Trophoblast cell (in vitro differentiated cells and primary cell): ENCODE measurements around the gene IFNA8.
"Not testable (repeated sequence)": the region's sequence is repeated elsewhere in the genome, so short reads cannot be mapped to it uniquely, and the experiment has no call there.

ENCODE experiments used
- DNase-seq, 2 donors: peaks; one replicate each; pipeline ENCODE4 v3.0.0-alpha.2; 2016
- H2AFZ ChIP-seq: 2 replicates; pipeline ENCODE4 v1.6.1; 2013; ENCODE audit warnings: low read length, moderate library complexity, mild to moderate bottlenecking; ENCODE audit not compliant: insufficient read depth, poor library complexity
- H2AK5ac ChIP-seq: 2 replicates; pipeline ENCODE4 v1.6.1; 2013; ENCODE audit warnings: mild to moderate bottlenecking, low read length
- H2BK120ac ChIP-seq: 2 replicates; pipeline ENCODE4 v1.6.1; 2013; ENCODE audit warnings: low read length, mild to moderate bottlenecking, moderate library complexity; ENCODE audit not compliant: insufficient read depth, poor library complexity
- H2BK12ac ChIP-seq: 2 replicates; pipeline ENCODE4 v1.6.1; 2013; ENCODE audit warnings: mild to moderate bottlenecking, low read length, moderate library complexity
- H2BK5ac ChIP-seq: 2 replicates; pipeline ENCODE4 v1.6.1; 2013; ENCODE audit warnings: low read length, low read depth, moderate library complexity, mild to moderate bottlenecking; ENCODE audit not compliant: poor library complexity
- H3K14ac ChIP-seq: 2 replicates; pipeline ENCODE4 v1.6.1; 2013; ENCODE audit warnings: mild to moderate bottlenecking, low read length
- H3K18ac ChIP-seq: 2 replicates; pipeline ENCODE4 v1.6.1; 2013; ENCODE audit warnings: mild to moderate bottlenecking, low read length
- H3K23ac ChIP-seq: 2 replicates; pipeline ENCODE4 v1.6.1; 2013; ENCODE audit warnings: low read length
- H3K27ac ChIP-seq: 2 replicates; pipeline ENCODE4 v1.5.1; 2013; ENCODE audit warnings: low read depth, mild to moderate bottlenecking, inconsistent platforms, low read length, moderate library complexity
- H3K27me3 ChIP-seq: 2 replicates; pipeline ENCODE4 v1.6.1; 2013; ENCODE audit warnings: inconsistent platforms, mild to moderate bottlenecking, low read length, moderate library complexity; ENCODE audit not compliant: insufficient read depth
- H3K36me3 ChIP-seq, 2 experiments: 1 replicate in 1 of 2; 2 replicates in 1 of 2; pipeline ENCODE4 v1.6.1; 2013; ENCODE audit warnings: low read length in 2 of 2, mild to moderate bottlenecking in 2 of 2, moderate library complexity in 1 of 2; ENCODE audit not compliant: insufficient read depth in 2 of 2, control insufficient read depth in 1 of 2
- H3K4ac ChIP-seq: 2 replicates; pipeline ENCODE4 v1.6.1; 2013; ENCODE audit warnings: low read depth, mild to moderate bottlenecking, low read length, moderate library complexity
- H3K4me1 ChIP-seq, 2 experiments: 1 replicate in 1 of 2; 2 replicates in 1 of 2; pipeline ENCODE4 v1.6.1; 2013; ENCODE audit warnings: low read length in 2 of 2, mild to moderate bottlenecking in 2 of 2, moderate library complexity in 1 of 2; ENCODE audit not compliant: insufficient read depth in 2 of 2, control insufficient read depth in 1 of 2
- H3K4me2 ChIP-seq: 2 replicates; pipeline ENCODE4 v1.6.1; 2013; ENCODE audit warnings: inconsistent platforms, mild to moderate bottlenecking, low read length, moderate library complexity
- H3K4me3 ChIP-seq: 2 replicates; pipeline ENCODE4 v1.5.1; 2013; ENCODE audit warnings: mild to moderate bottlenecking, low read depth, low read length, inconsistent platforms
- H3K79me1 ChIP-seq: one replicate; pipeline ENCODE4 v1.6.1; 2013; ENCODE audit warnings: low read length
- H3K79me2 ChIP-seq: 2 replicates; pipeline ENCODE4 v1.6.1; 2013; ENCODE audit warnings: low read length, mild to moderate bottlenecking; ENCODE audit not compliant: control insufficient read depth, insufficient read depth, poor library complexity
- H3K9ac ChIP-seq: 2 replicates; pipeline ENCODE4 v1.6.1; 2013; ENCODE audit warnings: mild to moderate bottlenecking, low read length
- H3K9me3 ChIP-seq: 2 replicates; pipeline ENCODE4 v1.6.1; 2013; ENCODE audit warnings: low read depth, mild to moderate bottlenecking, control low read depth, inconsistent platforms, low read length; ENCODE audit not compliant: insufficient read depth
- H4K12ac ChIP-seq: 2 replicates; pipeline ENCODE4 v1.6.1; 2013; ENCODE audit warnings: low read depth, mild to moderate bottlenecking, low read length, moderate library complexity
- H4K8ac ChIP-seq: 2 replicates; pipeline ENCODE4 v1.6.1; 2013; ENCODE audit warnings: low read depth, mild to moderate bottlenecking, low read length, moderate library complexity
- H4K91ac ChIP-seq: one replicate; pipeline ENCODE4 v1.6.1; 2013; ENCODE audit warnings: low read depth, mild to moderate bottlenecking, low read length, moderate library complexity
- WGBS: extraction: QIAGEN DNeasy Blood & Tissue Kit; methylation state at CpG from one replicate; pipeline ENCODE4 v1.1.7; 2013; ENCODE audit warnings: missing lambda C conversion rate; ENCODE audit not compliant: insufficient read length, insufficient coverage; ENCODE audit errors: extremely low coverage; 5-methylcytosine and 5-hydroxymethylcytosine counted together

Gene IFNA8

DNA sequence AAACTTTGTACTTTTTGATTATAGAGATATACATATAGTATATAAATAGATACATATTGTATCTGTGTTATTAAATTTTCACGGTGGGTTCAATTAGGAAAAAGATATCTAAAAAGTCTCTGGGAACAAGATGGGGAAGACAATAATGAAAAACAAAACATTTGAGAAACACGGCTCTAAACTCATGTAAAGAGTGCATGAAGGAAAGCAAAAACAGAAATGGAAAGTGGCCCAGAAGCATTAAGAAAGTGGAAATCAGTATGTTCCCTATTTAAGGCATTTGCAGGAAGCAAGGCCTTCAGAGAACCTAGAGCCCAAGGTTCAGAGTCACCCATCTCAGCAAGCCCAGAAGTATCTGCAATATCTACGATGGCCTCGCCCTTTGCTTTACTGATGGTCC is 31.2 kb downstream of the IFNA8 start, which contains the start of gene IFNA1:
Gene IFNA1 (plus strand): TSS at position 301 of the 400 bp plus-strand sequence. CDS start 69 bp downstream, at position 370.
- H3K23ac ChIP-seq, result no peak within 1 kb of the TSS
- H2AK5ac ChIP-seq, result no peak within 1 kb of the TSS
- no peaks in the 10 kb centered on the region for H3K27me3 ChIP-seq
- no peak within 1 kb of the TSS for H3K18ac ChIP-seq
- no peak for DNase-seq
- no peaks in the 10 kb centered on the region for H3K79me1 ChIP-seq
- no peak within 1 kb of the TSS for H3K4ac ChIP-seq
- H3K4me3 ChIP-seq, result no peak within 1 kb of the TSS
- H2BK12ac ChIP-seq, result no peak within 1 kb of the TSS
- H3K79me2 ChIP-seq, result no peaks in the 10 kb centered on the region
- H2BK5ac ChIP-seq, result no peak within 1 kb of the TSS
- H4K8ac ChIP-seq, result no peak within 1 kb of the TSS
- H3K4me2 ChIP-seq, result no peak within 1 kb of the TSS
- no peak within 1 kb of the TSS for H3K14ac ChIP-seq
- no peak within 1 kb of the TSS for H2AFZ ChIP-seq
- H3K9ac ChIP-seq, result no peak within 1 kb of the TSS
- H3K27ac ChIP-seq, result no peak within 1 kb of the TSS
- WGBS, result no CpG with 5 or more reads among the region's 4 CpGs
- H3K36me3 ChIP-seq, result no peaks in the 10 kb centered on the region
- H2BK120ac ChIP-seq, result no peak within 1 kb of the TSS
- peaks cover 0 to 3% of the 10 kb centered on the region in 2 experiments for H3K4me1 ChIP-seq
- H4K91ac ChIP-seq, result no peak within 1 kb of the TSS
- H3K9me3 ChIP-seq, result no peaks in the 10 kb centered on the region
- H4K12ac ChIP-seq, result no peak within 1 kb of the TSS

DNA sequence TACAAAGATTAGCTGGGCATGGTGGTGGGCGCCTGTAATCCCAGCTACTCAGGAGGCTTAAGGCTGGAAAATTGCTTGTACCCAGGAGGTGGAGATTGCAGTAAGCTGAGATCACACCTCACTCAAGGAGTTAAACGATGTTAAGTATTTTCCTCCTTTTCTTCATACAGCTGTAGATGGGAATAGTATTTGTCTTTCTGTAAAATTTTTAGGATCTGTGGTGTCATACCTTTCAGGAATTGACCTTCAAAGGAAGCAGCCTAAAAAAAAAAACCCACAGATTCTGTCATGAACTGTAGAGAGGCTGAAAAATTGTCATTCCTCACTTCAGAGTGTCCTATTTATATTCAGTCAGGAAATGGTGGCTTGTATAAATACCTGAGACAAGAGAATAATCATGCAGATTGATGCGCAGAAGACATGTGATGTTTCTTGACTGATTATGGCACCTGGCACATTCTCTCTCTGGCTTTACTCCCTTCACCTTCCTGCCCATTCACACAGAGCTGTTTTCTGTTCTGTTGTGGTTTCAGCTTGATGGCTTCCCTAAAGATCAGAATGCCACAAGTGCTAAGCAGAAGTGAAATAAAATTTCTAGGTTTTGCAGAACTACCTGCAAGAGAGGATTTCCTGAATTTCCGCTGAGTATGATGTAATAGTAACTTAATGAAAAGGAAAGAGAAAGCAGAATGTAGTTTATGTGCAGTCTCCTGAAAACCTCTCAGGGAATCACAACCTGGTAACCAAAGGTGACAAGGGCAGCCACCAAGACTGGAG is 35.1 kb downstream of the IFNA8 start:
- DNase-seq, result no peak
- H3K27me3 ChIP-seq, result no peaks in the 10 kb centered on the region

DNA sequence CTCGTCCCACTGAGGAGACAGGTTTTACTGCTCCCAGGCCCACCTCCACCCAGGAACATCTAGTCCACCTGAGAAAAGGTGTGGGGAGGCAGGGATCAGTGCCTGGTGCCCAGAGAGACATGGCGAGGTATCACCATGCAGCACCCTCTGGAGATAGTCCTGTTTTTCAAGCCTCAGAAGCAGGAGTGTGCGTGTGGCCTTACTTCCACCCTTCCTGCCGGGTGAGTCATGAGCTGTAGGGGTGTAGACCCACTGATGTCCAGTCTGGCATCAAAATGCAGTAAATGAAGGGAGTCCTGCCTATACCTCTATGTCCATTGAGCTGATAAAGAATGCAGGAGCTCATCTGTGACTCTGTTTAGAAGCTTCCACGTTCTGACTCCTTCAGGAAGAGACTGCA is 40.4 kb downstream of the IFNA8 start:
- not testable (repeated sequence) for H3K27ac ChIP-seq, H3K4me3 ChIP-seq, H4K12ac ChIP-seq, H3K18ac ChIP-seq, H3K36me3 ChIP-seq, H4K8ac ChIP-seq, H3K4me2 ChIP-seq, H2AFZ ChIP-seq, H3K9ac ChIP-seq, H3K79me1 ChIP-seq, H3K79me2 ChIP-seq, H3K9me3 ChIP-seq, H3K4ac ChIP-seq, H2BK5ac ChIP-seq, H2AK5ac ChIP-seq, H3K23ac ChIP-seq, H3K27me3 ChIP-seq
- no CpG with 5 or more reads among the region's 5 CpGs for WGBS
- DNase-seq, result peak in 1 of 2 donors; percentile 25
- H3K14ac ChIP-seq, result peak overlapping the region; percentile 2
- H3K4me1 ChIP-seq, result peaks cover 8 to 13% of the 10 kb centered on the region in 2 experiments
- H2BK12ac ChIP-seq, result peak overlapping the region; percentile 19
- peak overlapping the region; percentile 60 for H4K91ac ChIP-seq
- peak overlapping the region; percentile 6 for H2BK120ac ChIP-seq

More for the DNA sequence above, 35.1 kb downstream of the IFNA8 start:
- Histone ChIP-seq H2AK5ac (no peak overlapping the region), H3K79me1 (no peaks in the 10 kb centered on the region), H3K4me3 (no peak overlapping the region), H3K27ac (no peak overlapping the region), H2AFZ (no peak overlapping the region), H2BK12ac (no peak overlapping the region), H3K18ac (no peak overlapping the region), H4K91ac (no peak overlapping the region), H4K8ac (no peak overlapping the region), H3K23ac (no peak overlapping the region), H3K4me2 (no peak overlapping the region), H3K4me1 (no peaks in the 10 kb centered on the region), H3K36me3 (no peaks in the 10 kb centered on the region), H3K9me3 (no peaks in the 10 kb centered on the region), H2BK120ac (no peak overlapping the region), H3K14ac (no peak overlapping the region), H4K12ac (no peak overlapping the region), H3K4ac (no peak overlapping the region), H2BK5ac (no peak overlapping the region), H3K79me2 (no peaks in the 10 kb centered on the region), H3K9ac (no peak overlapping the region)
- no CpG with 5 or more reads among the region's 4 CpGs for WGBS

DNA sequence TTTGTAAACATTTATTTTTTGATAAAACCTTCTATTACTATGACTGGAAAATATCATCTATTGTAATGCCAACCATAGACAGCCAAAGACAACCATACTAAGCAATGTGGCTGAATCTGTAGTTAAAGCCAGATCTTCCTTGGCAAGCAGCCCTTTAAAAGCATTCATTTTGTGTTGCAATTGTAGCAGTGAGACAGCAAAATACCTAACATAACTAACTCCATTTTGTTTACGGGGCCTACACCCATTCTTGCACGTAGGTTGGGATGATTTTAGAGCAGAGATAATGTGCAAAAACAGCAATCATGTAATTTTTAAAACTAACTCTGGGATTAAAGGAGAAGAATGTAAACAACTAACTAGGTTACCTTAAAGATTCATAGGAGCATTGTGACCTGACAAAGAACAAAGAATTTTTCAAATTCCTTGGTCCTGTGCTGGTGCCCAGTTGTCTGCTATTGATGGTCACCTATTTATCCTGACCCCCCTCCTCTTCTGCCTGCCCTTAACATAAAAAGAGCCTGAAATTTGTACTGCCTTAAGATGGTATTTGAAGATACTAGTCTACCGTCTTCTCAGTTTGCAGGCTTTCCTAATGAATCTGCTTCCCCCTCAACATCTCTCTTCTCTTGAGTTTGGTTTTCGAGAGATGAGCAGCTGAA is 41.9 kb downstream of the IFNA8 start:
- H3K4me2 ChIP-seq, result no peak overlapping the region
- WGBS, result no CpG with 5 or more reads among the region's 4 CpGs

More for the DNA sequence above, 41.9 kb downstream of the IFNA8 start:
- Histone ChIP-seq H2AFZ (no peak overlapping the region), H2BK12ac (no peak overlapping the region), H3K4me3 (no peak overlapping the region), H3K18ac (no peak overlapping the region), H4K91ac (no peak overlapping the region), H3K27me3 (no peaks in the 10 kb centered on the region), H3K23ac (no peak overlapping the region), H4K12ac (no peak overlapping the region), H3K79me2 (no peaks in the 10 kb centered on the region), H3K9ac (no peak overlapping the region), H3K4ac (no peak overlapping the region), H3K27ac (peak overlapping the region; percentile 59), H3K79me1 (peaks cover 8% of the 10 kb centered on the region), H4K8ac (no peak overlapping the region), H3K36me3 (no peaks in the 10 kb centered on the region), H3K14ac (no peak overlapping the region), H2AK5ac (no peak overlapping the region), H3K9me3 (no peaks in the 10 kb centered on the region), H3K4me1 (peaks cover 8 to 13% of the 10 kb centered on the region in 2 experiments), H2BK5ac (peak overlapping the region; percentile 78), H2BK120ac (no peak overlapping the region)
- DNase-seq, result peak; percentile 60 to 83
